Measurements from ENCODE around the gene GJD3.

The GJD3 gene

GRCh38 chr17:40345994-40346764, 18.4 kb downstream of the GJD3 start:
- DNase-seq (ENCODE audit: low read depth in 1 of 2, low spot score in 1 of 2), result no peak
- in situ Hi-C loops (cut with HindIII; ENCODE audit: low pct_unique_long_range_greater_than_20kb, low sequenced_read_pairs), result no loop called here
- no peak for TF ChIP-seq JUND (IDR thresholded peaks at IDR 0.05; ENCODE audit: low read depth)

GRCh38 chr17:40345161-40345993, 19.2 kb downstream of the GJD3 start:
- peak; percentile 77 to 86 for DNase-seq (ENCODE audit: low read depth in 1 of 2, low spot score in 1 of 2)
- TF ChIP-seq JUND (IDR thresholded peaks at IDR 0.05; ENCODE audit: low read depth), result no peak
- in situ Hi-C loops (cut with HindIII; ENCODE audit: low pct_unique_long_range_greater_than_20kb, low sequenced_read_pairs), result no loop called here

- DNase-seq (ENCODE audit: low read depth in 1 of 2, low spot score in 1 of 2), result no peak
- in situ Hi-C loops (cut with HindIII; ENCODE audit: low pct_unique_long_range_greater_than_20kb, low sequenced_read_pairs), result no loop called here
- no peak for TF ChIP-seq JUND (IDR thresholded peaks at IDR 0.05; ENCODE audit: low read depth)
Observed at GRCh38 chr17:40344421-40345160, 19.9 kb downstream of the GJD3 start.

GRCh38 chr17:40343219-40344119, 21.1 kb downstream of the GJD3 start:
- TF ChIP-seq JUND (IDR thresholded peaks at IDR 0.05; ENCODE audit: low read depth), result no peak
- DNase-seq (ENCODE audit: low read depth in 1 of 2, low spot score in 1 of 2), result no peak
- in situ Hi-C loops (cut with HindIII; ENCODE audit: low pct_unique_long_range_greater_than_20kb, low sequenced_read_pairs), result no loop called here

- TF ChIP-seq JUND (IDR thresholded peaks at IDR 0.05; ENCODE audit: low read depth), result no peak
- no peak for DNase-seq (ENCODE audit: low read depth in 1 of 2, low spot score in 1 of 2)
- in situ Hi-C loops (cut with HindIII; ENCODE audit: low pct_unique_long_range_greater_than_20kb, low sequenced_read_pairs), result no loop called here
Observed at GRCh38 chr17:40342504-40343218, 21.9 kb downstream of the GJD3 start.

- in situ Hi-C loops (cut with HindIII; ENCODE audit: low pct_unique_long_range_greater_than_20kb, low sequenced_read_pairs), result no loop called here
- TF ChIP-seq JUND (IDR thresholded peaks at IDR 0.05; ENCODE audit: low read depth), result no peak
- no peak for DNase-seq (ENCODE audit: low read depth in 1 of 2, low spot score in 1 of 2)
Observed at GRCh38 chr17:40341808-40342503, 22.6 kb downstream of the GJD3 start.

GRCh38 chr17:40340880-40341807, 23.4 kb downstream of the GJD3 start:
- no peak for DNase-seq (ENCODE audit: low read depth in 1 of 2, low spot score in 1 of 2)
- in situ Hi-C loops (cut with HindIII; ENCODE audit: low pct_unique_long_range_greater_than_20kb, low sequenced_read_pairs), result no loop called here
- TF ChIP-seq JUND (IDR thresholded peaks at IDR 0.05; ENCODE audit: low read depth), result no peak

- in situ Hi-C loops (cut with HindIII; ENCODE audit: low pct_unique_long_range_greater_than_20kb, low sequenced_read_pairs), result no loop called here
- no peak for DNase-seq (ENCODE audit: low read depth in 1 of 2, low spot score in 1 of 2)
- no peak for TF ChIP-seq JUND (IDR thresholded peaks at IDR 0.05; ENCODE audit: low read depth)
Observed at GRCh38 chr17:40340327-40340726, 24.2 kb downstream of the GJD3 start.

GRCh38 chr17:40338941-40339649, 25.4 kb downstream of the GJD3 start:
- TF ChIP-seq JUND (IDR thresholded peaks at IDR 0.05; ENCODE audit: low read depth), result no peak
- in situ Hi-C loops (cut with HindIII; ENCODE audit: low pct_unique_long_range_greater_than_20kb, low sequenced_read_pairs), result no loop called here
- no peak for DNase-seq (ENCODE audit: low read depth in 1 of 2, low spot score in 1 of 2)

All from T47D (cell line).